ENCODE data around the gene CERKL. TPM values are rescaled to one million over a fixed set of nuclear protein-coding genes. Genes with fewer than 3 reads are reported as not detected.

Gene CERKL
- total RNA-seq, 2 donors from 2014 or later = 0.52 to 0.66 TPM

- intact Hi-C loops (cut with DNase I) = no loop called here
- DNase-seq (no peak), ATAC-seq (no peak)
- TF ChIP-seq CTCF (IDR thresholded peaks at IDR 0.05) = no peak
- TF ChIP-seq POLR2A (IDR thresholded peaks at IDR 0.05) = no peak
- Histone ChIP-seq H3K27ac (no peak overlapping the region), H3K4me3 (no peak overlapping the region), H3K9me3 (no peaks in the 10 kb centered on the region), H3K27me3 (no peaks in the 10 kb centered on the region), H3K36me3 (replicated peaks in 1 of 2; ENCODE audit: insufficient read depth in 1 of 2, low read depth in 2 of 2) (no peaks in the 10 kb centered on the region), H3K4me1 (no peaks in the 10 kb centered on the region)
- WGBS, 2 donors = 85 to 88% methylated on average over 2 of the region's 2 CpGs
Observed at GRCh38 chr2:181536730-181537129, 120.2 kb downstream of the CERKL start.

DNA sequence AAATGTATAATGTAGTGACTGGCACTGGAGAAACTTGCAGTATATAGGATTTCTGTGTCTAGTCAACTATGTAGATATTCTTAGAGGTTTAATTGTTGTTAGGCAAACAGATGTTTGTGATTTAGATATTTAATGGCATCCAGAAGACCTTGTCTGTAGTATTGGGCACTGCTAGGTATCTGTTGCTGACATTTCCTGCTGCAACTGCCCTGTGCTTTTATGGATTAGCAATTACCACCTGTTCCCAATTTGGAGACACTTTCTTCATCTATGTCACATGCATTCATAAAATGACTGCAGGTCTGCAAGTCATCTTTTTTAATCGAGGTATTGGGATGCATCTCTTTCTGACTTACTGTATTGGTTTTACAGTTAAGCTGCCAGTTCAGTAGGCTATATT is 128.5 kb downstream of the CERKL start:
- WGBS, 2 donors = 60 to 72% methylated on average over 1 of the region's 1 CpG
- TF ChIP-seq CTCF (IDR thresholded peaks at IDR 0.05) = no peak
- no peak for TF ChIP-seq POLR2A (IDR thresholded peaks at IDR 0.05)
- no peak for ATAC-seq
- Histone ChIP-seq H3K4me3 (no peak overlapping the region), H3K4me1 (no peaks in the 10 kb centered on the region), H3K27ac (no peak overlapping the region), H3K9me3 (no peaks in the 10 kb centered on the region), H3K27me3 (no peaks in the 10 kb centered on the region), H3K36me3 (replicated peaks in 1 of 2; ENCODE audit: insufficient read depth in 1 of 2, low read depth in 2 of 2) (no peaks in the 10 kb centered on the region)
- intact Hi-C loops (cut with DNase I) = no loop called here
- DNase-seq = no peak

DNA sequence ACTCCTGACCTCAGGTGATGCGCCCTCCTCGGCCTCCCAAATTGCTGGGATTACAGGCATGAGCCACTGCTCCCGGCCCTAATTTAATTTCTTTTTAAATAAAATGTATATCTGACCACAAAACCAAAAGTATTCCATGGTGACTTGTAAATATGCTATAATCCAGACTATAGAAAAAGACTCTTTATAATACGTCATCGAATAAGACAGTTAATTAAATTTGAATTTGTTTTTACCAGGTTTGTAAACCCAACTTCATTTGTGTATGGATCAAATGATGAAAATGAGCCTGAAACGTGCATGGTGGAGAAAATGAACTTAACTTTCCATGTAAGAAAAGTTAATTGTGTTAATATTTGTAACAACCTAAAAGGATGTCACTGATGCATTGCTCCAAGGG is 129.8 kb downstream of the CERKL start:
- no peaks in the 10 kb centered on the region for H3K4me1 ChIP-seq
- 73 to 82% methylated on average over 6 of the region's 6 CpGs for WGBS, 2 donors
- ATAC-seq (no peak), DNase-seq (no peak)
- H3K27ac ChIP-seq = no peak overlapping the region
- intact Hi-C loops (cut with DNase I) = no loop called here
- H3K36me3 ChIP-seq (replicated peaks in 1 of 2; ENCODE audit: insufficient read depth in 1 of 2, low read depth in 2 of 2) = no peaks in the 10 kb centered on the region
- TF ChIP-seq POLR2A (IDR thresholded peaks at IDR 0.05) = no peak
- TF ChIP-seq CTCF (IDR thresholded peaks at IDR 0.05) = no peak
- no peaks in the 10 kb centered on the region for H3K27me3 ChIP-seq
- H3K9me3 ChIP-seq = no peaks in the 10 kb centered on the region
- no peak overlapping the region for H3K4me3 ChIP-seq

GRCh38 chr2:181526014-181526413 is 130.9 kb downstream of the CERKL start:
- no peaks in the 10 kb centered on the region for H3K36me3 ChIP-seq (replicated peaks in 1 of 2; ENCODE audit: insufficient read depth in 1 of 2, low read depth in 2 of 2)
- H3K27ac ChIP-seq = no peak overlapping the region
- H3K9me3 ChIP-seq = no peaks in the 10 kb centered on the region
- no peaks in the 10 kb centered on the region for H3K4me1 ChIP-seq
- TF ChIP-seq POLR2A (IDR thresholded peaks at IDR 0.05) = no peak
- no peak for TF ChIP-seq CTCF (IDR thresholded peaks at IDR 0.05)
- ATAC-seq (no peak), DNase-seq (no peak)
- no peak overlapping the region for H3K4me3 ChIP-seq
- H3K27me3 ChIP-seq = no peaks in the 10 kb centered on the region
- whole genome bisulfite sequencing, 2 donors = 64 to 66% methylated on average over 4 of the region's 4 CpGs
- intact Hi-C loops (cut with DNase I) = no loop called here

GRCh38 chr2:181523756-181524155 is 133.1 kb downstream of the CERKL start:
- Histone ChIP-seq H3K27me3 (no peaks in the 10 kb centered on the region), H3K27ac (no peak overlapping the region), H3K36me3 (replicated peaks in 1 of 2; ENCODE audit: insufficient read depth in 1 of 2, low read depth in 2 of 2) (no peaks in the 10 kb centered on the region), H3K9me3 (no peaks in the 10 kb centered on the region), H3K4me1 (no peaks in the 10 kb centered on the region), H3K4me3 (no peak overlapping the region)
- TF ChIP-seq CTCF (IDR thresholded peaks at IDR 0.05) (no peak), POLR2A (IDR thresholded peaks at IDR 0.05) (no peak)
- ATAC-seq (no peak), DNase-seq (no peak)
- whole genome bisulfite sequencing, 2 donors = 70 to 73% methylated on average over 5 of the region's 5 CpGs
- intact Hi-C loops (cut with DNase I) = no loop called here
